ENCODE results near the gene FLCN.

DNA sequence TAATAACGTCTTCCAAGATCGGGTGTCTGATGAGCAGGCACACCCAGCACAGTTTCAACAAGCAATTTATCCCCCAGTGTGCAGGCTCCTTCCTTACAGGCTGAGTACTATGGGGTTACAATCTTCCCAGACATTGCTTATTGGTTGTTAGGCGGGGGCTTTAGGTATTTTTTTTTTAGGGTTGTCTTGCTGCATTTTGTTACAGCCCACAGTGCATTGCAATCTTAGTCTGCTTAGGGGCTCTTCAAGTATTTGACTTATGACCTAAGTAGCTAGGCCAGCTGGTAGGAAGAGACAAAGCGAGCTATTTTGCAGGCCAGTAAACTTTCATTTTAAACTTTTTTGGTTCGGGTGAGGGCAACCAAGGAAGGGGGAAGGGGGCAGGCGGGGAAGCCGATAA, 36.7 kb downstream of the FLCN start:
- TF ChIP-seq, protein P1, sequence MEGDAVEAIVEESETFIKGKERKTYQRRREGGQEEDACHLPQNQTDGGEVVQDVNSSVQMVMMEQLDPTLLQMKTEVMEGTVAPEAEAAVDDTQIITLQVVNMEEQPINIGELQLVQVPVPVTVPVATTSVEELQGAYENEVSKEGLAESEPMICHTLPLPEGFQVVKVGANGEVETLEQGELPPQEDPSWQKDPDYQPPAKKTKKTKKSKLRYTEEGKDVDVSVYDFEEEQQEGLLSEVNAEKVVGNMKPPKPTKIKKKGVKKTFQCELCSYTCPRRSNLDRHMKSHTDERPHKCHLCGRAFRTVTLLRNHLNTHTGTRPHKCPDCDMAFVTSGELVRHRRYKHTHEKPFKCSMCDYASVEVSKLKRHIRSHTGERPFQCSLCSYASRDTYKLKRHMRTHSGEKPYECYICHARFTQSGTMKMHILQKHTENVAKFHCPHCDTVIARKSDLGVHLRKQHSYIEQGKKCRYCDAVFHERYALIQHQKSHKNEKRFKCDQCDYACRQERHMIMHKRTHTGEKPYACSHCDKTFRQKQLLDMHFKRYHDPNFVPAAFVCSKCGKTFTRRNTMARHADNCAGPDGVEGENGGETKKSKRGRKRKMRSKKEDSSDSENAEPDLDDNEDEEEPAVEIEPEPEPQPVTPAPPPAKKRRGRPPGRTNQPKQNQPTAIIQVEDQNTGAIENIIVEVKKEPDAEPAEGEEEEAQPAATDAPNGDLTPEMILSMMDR (IDR thresholded peaks at IDR 0.05; ENCODE audit: borderline replicate concordance, extremely low read depth, low read length, poor library complexity, severe bottlenecking), result no peak
- TF ChIP-seq EZH2 (IDR thresholded peaks at IDR 0.05; ENCODE audit: borderline replicate concordance, low read depth, low read length, severe bottlenecking), result no peak

Measured in DND-41 (cell line).